ENCODE data around the gene SRPK3.
"Not testable (repeated sequence)": the region's sequence is repeated elsewhere in the genome, so short reads cannot be mapped to it uniquely, and the experiment has no call there.

- TF ChIP-seq CTCF (conservative IDR thresholded peaks at IDR 0.05; ENCODE audit: low read depth in 2 of 2) (peak; percentile 16 to 49; a peak in 2 of 4 replicates), POLR2AphosphoS5 (IDR thresholded peaks at IDR 0.05; ENCODE audit: low read depth) (0 out of 2 replicates have a peak, but pooled peaks have one; percentile 37)
- TF ChIP-seq EZH2 (IDR thresholded peaks at IDR 0.05; ENCODE audit: low read depth, unreplicated experiment); CREB1 (CRISPR knock-in tag; IDR thresholded peaks at IDR 0.05; ENCODE audit: low read depth); EZH2phosphoT487 (IDR thresholded peaks at IDR 0.05; ENCODE audit: unreplicated experiment); ZNF331 (CRISPR knock-in tag; IDR thresholded peaks at IDR 0.05; ENCODE audit: low read depth): not testable (repeated sequence)
Measured at GRCh38 chrX:153743468-153744209, 37.2 kb upstream of the SRPK3 start.
